Measurements from ENCODE around the gene UBL3. TPM values are rescaled to one million over a fixed set of nuclear protein-coding genes. Genes with fewer than 3 reads are reported as not detected.

Gene UBL3
- total RNA-seq, 1 experiment from 2014 or later, result 11.1 TPM

- intact Hi-C loops (cut with micrococcal nuclease; ENCODE audit: unreplicated experiment) (no loop called here), in situ Hi-C loops (cut with HindIII; ENCODE audit: low pct_unique_long_range_greater_than_20kb, low sequenced_read_pairs) (no loop called here)
- Histone ChIP-seq H3K27me3 (ENCODE audit: control insufficient read depth, insufficient read depth, low read length) (no peaks in the 10 kb centered on the region), H3K36me3 (ENCODE audit: control insufficient read depth, insufficient read depth, low read length) (no peaks in the 10 kb centered on the region), H3K4me1 (ENCODE audit: control insufficient read depth, insufficient read depth, low read length) (peaks cover 3% of the 10 kb centered on the region), H3K9me3 (ENCODE audit: control insufficient read depth, insufficient read depth, low read depth, low read length) (no peaks in the 10 kb centered on the region), H3K27ac (ENCODE audit: low read length) (no peak overlapping the region), H3K4me3 (ENCODE audit: low read depth in 2 of 2, low read length in 2 of 2) (no peak overlapping the region)
- ChIA-PET POLR2A (no interaction called here), CTCF (no interaction called here)
- no TSS peak for BruUV-seq (replicated peaks)
- no peak for DNase-seq (ENCODE audit: low read depth, low spot score)
- no peak for ATAC-seq
- TF ChIP-seq CTCF (IDR thresholded peaks at IDR 0.05), result no peak
- TF ChIP-seq SIN3A (IDR thresholded peaks at IDR 0.05; ENCODE audit: borderline replicate concordance, insufficient read depth, low read depth, low read length), result no peak
- TF ChIP-seq TCF7L2 (IDR thresholded peaks at IDR 0.05; ENCODE audit: low read depth, low read length), result no peak
- TF ChIP-seq REST (IDR thresholded peaks at IDR 0.05; ENCODE audit: insufficient read depth in 1 of 2, low read depth in 2 of 2, low read length in 1 of 2), result no peak
Measured at GRCh38 chr13:29815336-29815735, 35.1 kb downstream of the UBL3 start.

- DNase-seq (ENCODE audit: low read depth, low spot score), result no peak
- H3K4me1 ChIP-seq (ENCODE audit: control insufficient read depth, insufficient read depth, low read length), result peaks cover 3% of the 10 kb centered on the region
- H3K27me3 ChIP-seq (ENCODE audit: control insufficient read depth, insufficient read depth, low read length), result no peaks in the 10 kb centered on the region
- in situ Hi-C loops (cut with HindIII; ENCODE audit: low pct_unique_long_range_greater_than_20kb, low sequenced_read_pairs) (no loop called here), intact Hi-C loops (cut with micrococcal nuclease; ENCODE audit: unreplicated experiment) (no loop called here)
- no peak overlapping the region for H3K4me3 ChIP-seq (ENCODE audit: low read depth in 2 of 2, low read length in 2 of 2)
- H3K36me3 ChIP-seq (ENCODE audit: control insufficient read depth, insufficient read depth, low read length), result no peaks in the 10 kb centered on the region
- TF ChIP-seq CTCF (IDR thresholded peaks at IDR 0.05) (no peak), SIN3A (IDR thresholded peaks at IDR 0.05; ENCODE audit: borderline replicate concordance, insufficient read depth, low read depth, low read length) (no peak), TCF7L2 (IDR thresholded peaks at IDR 0.05; ENCODE audit: low read depth, low read length) (no peak), REST (IDR thresholded peaks at IDR 0.05; ENCODE audit: insufficient read depth in 1 of 2, low read depth in 2 of 2, low read length in 1 of 2) (no peak), POLR2AphosphoS5 (IDR thresholded peaks at IDR 0.05; ENCODE audit: low read depth, low read length) (no peak)
- no peak overlapping the region for H3K27ac ChIP-seq (ENCODE audit: low read length)
- CTCF ChIA-PET, result no interaction called here
- ATAC-seq, result no peak
- H3K9me3 ChIP-seq (ENCODE audit: control insufficient read depth, insufficient read depth, low read depth, low read length), result no peaks in the 10 kb centered on the region
- BruUV-seq (replicated peaks), result no TSS peak
- POLR2A ChIA-PET, result no interaction called here
Measured at GRCh38 chr13:29810898-29811297, 39.5 kb downstream of the UBL3 start.
